22Rv1 (cell line): ENCODE measurements around the gene CRYBB2.

Experiments
- CTCF ChIP-seq: fragments of 450-650 bp; IDR thresholded peaks from 2 replicates; pipeline ENCODE4 v1.5.1; 2017; ENCODE audit warnings: mild to moderate bottlenecking
- ZFX ChIP-seq: fragments of 450-650 bp; IDR thresholded peaks from 2 replicates; pipeline ENCODE4 v1.6.1; 2017; ENCODE audit warnings: antibody characterized with exemption, borderline replicate concordance

DNA sequence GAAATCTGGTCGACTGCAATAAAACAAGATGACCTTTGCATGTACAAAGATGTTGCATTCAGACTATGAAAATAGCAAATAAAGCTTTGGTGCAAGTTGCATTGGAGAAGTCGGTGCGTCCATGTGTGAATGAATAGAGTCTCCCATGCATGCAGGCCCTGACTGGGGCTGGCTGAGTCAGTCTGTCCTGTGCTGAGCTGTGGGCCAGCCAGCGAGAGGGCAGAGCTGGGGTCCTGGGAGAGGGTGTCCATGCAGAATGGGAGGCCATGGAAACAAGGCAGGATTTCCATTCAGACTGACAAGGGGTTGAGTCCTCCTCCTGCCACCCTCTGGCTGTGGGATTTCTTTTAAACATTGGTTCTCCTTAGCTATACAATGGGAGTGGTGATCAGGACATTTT, 22.1 kb upstream of the CRYBB2 start:
- no peak for TF ChIP-seq CTCF
- no peak for TF ChIP-seq ZFX
